Upper lobe of left lung (tissue), 4 donors: ENCODE data around the gene DIP2A.

Experiments used
- CTCF ChIP-seq, 6 experiments: fragments of 450-650 bp in 4 of 6; fragments of 200-600 bp in 2 of 6; sonication (generic) in 2 of 6; IDR thresholded peaks; one replicate each; pipeline ENCODE4 v1.5.1; 2016 to 2019; ENCODE audit warnings: antibody characterized with exemption in 6 of 6
- POLR2A ChIP-seq, 4 donors: fragments of 450-650 bp; IDR thresholded peaks; one replicate each; pipeline ENCODE4 v1.5.1; 2016 to 2017; ENCODE audit warnings: antibody characterized with exemption in 4 of 4, mild to moderate bottlenecking in 2 of 4

GRCh38 chr21:46552274-46552673 lies 93.6 kb downstream of the DIP2A start:
- no peak for TF ChIP-seq CTCF (IDR thresholded peaks at IDR 0.05)
- TF ChIP-seq POLR2A (IDR thresholded peaks at IDR 0.05), result no peak
